ENCODE data around the gene TFB1M. TPM values are rescaled to one million over a fixed set of nuclear protein-coding genes. Genes with fewer than 3 reads are reported as not detected.
A peak's percentile ranks its signal among the peaks of the same experiment; 100 is the strongest.

The TFB1M gene
- total RNA-seq, 1 experiment from 2014 or later: 45.0 TPM

- peaks cover 27% of the 10 kb centered on the region for H3K36me3 ChIP-seq (ENCODE audit: insufficient read depth, low read length)
- no peak overlapping the region for H3K4me2 ChIP-seq (ENCODE audit: low read depth, low read length, poor library complexity, severe bottlenecking)
- H4K20me1 ChIP-seq (ENCODE audit: insufficient read depth, low read depth, low read length): no peaks in the 10 kb centered on the region
- H3K27me3 ChIP-seq (ENCODE audit: low read length): no peaks in the 10 kb centered on the region
- no peak overlapping the region for H3K27ac ChIP-seq (ENCODE audit: low read length)
- H3K9me3 ChIP-seq (ENCODE audit: low read length): no peaks in the 10 kb centered on the region
- no peak overlapping the region for H3K4me3 ChIP-seq (ENCODE audit: low read length)
- H3K4me1 ChIP-seq (ENCODE audit: low read length): peaks cover 10% of the 10 kb centered on the region
- no peak overlapping the region for H3K9ac ChIP-seq (ENCODE audit: low read length)
- DNase-seq: no peak
- H3K9me2 ChIP-seq (replicated peaks; ENCODE audit: insufficient read depth, low read length): no peaks in the 10 kb centered on the region
- no peak overlapping the region for H2AFZ ChIP-seq (ENCODE audit: low read length)
- peaks cover 65% of the 10 kb centered on the region for H3K79me2 ChIP-seq (ENCODE audit: low read length)
These were observed 35.8 kb downstream of the TFB1M start for GRCh38 chr6:155278319-155279049.

- peaks cover 67% of the 10 kb centered on the region for H3K79me2 ChIP-seq (ENCODE audit: low read length)
- H2AFZ ChIP-seq (ENCODE audit: low read length): no peak overlapping the region
- no peak for DNase-seq
- H3K4me1 ChIP-seq (ENCODE audit: low read length): peaks cover 15% of the 10 kb centered on the region
- H3K36me3 ChIP-seq (ENCODE audit: insufficient read depth, low read length): peaks cover 17% of the 10 kb centered on the region; the same call in 1 of the 2 replicates
- H3K27me3 ChIP-seq (ENCODE audit: low read length): no peaks in the 10 kb centered on the region
- H3K4me3 ChIP-seq (ENCODE audit: low read length): no peak overlapping the region
- H3K9me3 ChIP-seq (ENCODE audit: low read length): no peaks in the 10 kb centered on the region
- H3K9me2 ChIP-seq (replicated peaks; ENCODE audit: insufficient read depth, low read length): no peaks in the 10 kb centered on the region
- no peaks in the 10 kb centered on the region for H4K20me1 ChIP-seq (ENCODE audit: insufficient read depth, low read depth, low read length)
- H3K4me2 ChIP-seq (ENCODE audit: low read depth, low read length, poor library complexity, severe bottlenecking): no peak overlapping the region
- H3K27ac ChIP-seq (ENCODE audit: low read length): no peak overlapping the region
- no peak overlapping the region for H3K9ac ChIP-seq (ENCODE audit: low read length)
These were observed 37.6 kb downstream of the TFB1M start for GRCh38 chr6:155276638-155277037.

DNA sequence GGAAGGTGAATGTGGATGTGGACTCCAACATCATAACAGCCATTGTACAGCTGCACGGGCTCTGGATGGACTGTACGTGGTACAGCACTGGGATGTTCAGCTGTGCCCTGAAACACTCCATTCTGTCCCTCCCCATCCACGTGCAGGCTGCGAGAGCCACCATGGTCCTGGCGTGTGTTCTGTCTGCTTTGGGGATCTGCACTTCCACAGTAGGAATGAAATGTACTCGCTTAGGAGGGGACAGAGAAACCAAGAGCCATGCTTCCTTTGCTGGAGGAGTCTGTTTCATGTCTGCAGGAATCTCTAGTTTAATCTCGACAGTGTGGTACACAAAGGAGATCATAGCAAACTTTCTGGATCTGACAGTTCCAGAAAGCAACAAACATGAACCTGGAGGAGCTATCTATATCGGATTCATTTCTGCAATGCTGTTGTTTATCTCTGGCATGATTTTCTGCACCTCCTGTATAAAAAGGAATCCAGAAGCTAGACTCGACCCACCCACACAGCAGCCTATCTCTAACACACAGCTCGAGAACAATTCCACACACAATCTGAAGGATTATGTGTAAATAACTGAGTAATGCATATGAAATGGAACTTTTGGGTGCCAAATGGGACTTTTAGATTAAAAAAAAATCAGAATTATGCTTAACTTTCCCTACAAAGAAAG, 38.3 kb downstream of the TFB1M start:
- no peak overlapping the region for H2AFZ ChIP-seq (ENCODE audit: low read length)
- H4K20me1 ChIP-seq (ENCODE audit: insufficient read depth, low read depth, low read length): no peaks in the 10 kb centered on the region
- peaks cover 17% of the 10 kb centered on the region; the same call in 1 of the 2 replicates for H3K36me3 ChIP-seq (ENCODE audit: insufficient read depth, low read length)

DNA sequence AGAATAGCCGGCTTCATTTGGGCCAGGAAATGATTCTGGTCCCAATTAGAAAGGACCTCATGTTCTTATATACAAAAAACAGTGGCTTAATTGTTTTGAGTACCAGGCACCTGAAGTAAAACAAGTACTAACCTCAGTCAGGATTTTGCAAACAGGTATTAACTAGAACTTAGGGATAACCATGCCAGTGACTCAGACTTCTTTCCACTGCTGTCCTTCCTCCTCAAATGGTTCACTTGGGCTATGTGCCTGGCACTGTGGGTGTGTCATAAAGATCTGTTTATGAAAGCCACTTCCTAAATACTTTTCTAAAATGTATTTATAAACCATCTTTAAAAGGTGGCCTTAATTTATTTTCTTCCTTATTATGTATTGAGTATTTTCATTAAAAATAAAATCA, 39.8 kb downstream of the TFB1M start:
- Histone ChIP-seq H3K4me3 (ENCODE audit: low read length) (no peak overlapping the region), H2AFZ (ENCODE audit: low read length) (no peak overlapping the region), H4K20me1 (ENCODE audit: insufficient read depth, low read depth, low read length) (no peaks in the 10 kb centered on the region), H3K79me2 (ENCODE audit: low read length) (peaks cover 69% of the 10 kb centered on the region), H3K36me3 (ENCODE audit: insufficient read depth, low read length) (peaks cover 26% of the 10 kb centered on the region), H3K4me2 (ENCODE audit: low read depth, low read length, poor library complexity, severe bottlenecking) (no peak overlapping the region), H3K27me3 (ENCODE audit: low read length) (no peaks in the 10 kb centered on the region), H3K9me2 (replicated peaks; ENCODE audit: insufficient read depth, low read length) (no peaks in the 10 kb centered on the region), H3K9ac (ENCODE audit: low read length) (no peak overlapping the region), H3K4me1 (ENCODE audit: low read length) (peaks cover 15% of the 10 kb centered on the region), H3K27ac (ENCODE audit: low read length) (no peak overlapping the region), H3K9me3 (ENCODE audit: low read length) (no peaks in the 10 kb centered on the region)
- DNase-seq: no peak

More for the DNA sequence above, 38.3 kb downstream of the TFB1M start:
- no peak overlapping the region for H3K9ac ChIP-seq (ENCODE audit: low read length)
- H3K9me3 ChIP-seq (ENCODE audit: low read length): no peaks in the 10 kb centered on the region
- H3K27ac ChIP-seq (ENCODE audit: low read length): no peak overlapping the region
- H3K9me2 ChIP-seq (replicated peaks; ENCODE audit: insufficient read depth, low read length): no peaks in the 10 kb centered on the region
- H3K4me2 ChIP-seq (ENCODE audit: low read depth, low read length, poor library complexity, severe bottlenecking): no peak overlapping the region
- no peak overlapping the region for H3K4me3 ChIP-seq (ENCODE audit: low read length)
- peaks cover 15% of the 10 kb centered on the region for H3K4me1 ChIP-seq (ENCODE audit: low read length)
- no peak for DNase-seq
- H3K79me2 ChIP-seq (ENCODE audit: low read length): peaks cover 67% of the 10 kb centered on the region
- H3K27me3 ChIP-seq (ENCODE audit: low read length): no peaks in the 10 kb centered on the region

GRCh38 chr6:155274106-155274505, 40.2 kb downstream of the TFB1M start:
- no peak overlapping the region for H3K4me2 ChIP-seq (ENCODE audit: low read depth, low read length, poor library complexity, severe bottlenecking)
- DNase-seq: no peak
- no peaks in the 10 kb centered on the region for H4K20me1 ChIP-seq (ENCODE audit: insufficient read depth, low read depth, low read length)
- peaks cover 65% of the 10 kb centered on the region for H3K79me2 ChIP-seq (ENCODE audit: low read length)
- H3K36me3 ChIP-seq (ENCODE audit: insufficient read depth, low read length): peaks cover 26% of the 10 kb centered on the region
- no peak overlapping the region for H3K27ac ChIP-seq (ENCODE audit: low read length)
- H3K27me3 ChIP-seq (ENCODE audit: low read length): no peaks in the 10 kb centered on the region
- no peaks in the 10 kb centered on the region for H3K9me2 ChIP-seq (replicated peaks; ENCODE audit: insufficient read depth, low read length)
- peaks cover 15% of the 10 kb centered on the region for H3K4me1 ChIP-seq (ENCODE audit: low read length)
- H3K9me3 ChIP-seq (ENCODE audit: low read length): no peaks in the 10 kb centered on the region
- H3K9ac ChIP-seq (ENCODE audit: low read length): no peak overlapping the region
- no peak overlapping the region for H3K4me3 ChIP-seq (ENCODE audit: low read length)
- H2AFZ ChIP-seq (ENCODE audit: low read length): no peak overlapping the region

GRCh38 chr6:155273431-155273830, 40.9 kb downstream of the TFB1M start:
- Histone ChIP-seq H3K79me2 (ENCODE audit: low read length) (peaks cover 58% of the 10 kb centered on the region), H3K27me3 (ENCODE audit: low read length) (no peaks in the 10 kb centered on the region), H3K4me3 (ENCODE audit: low read length) (no peak overlapping the region), H3K36me3 (ENCODE audit: insufficient read depth, low read length) (peaks cover 25% of the 10 kb centered on the region), H3K9ac (ENCODE audit: low read length) (no peak overlapping the region), H3K9me2 (replicated peaks; ENCODE audit: insufficient read depth, low read length) (no peaks in the 10 kb centered on the region), H3K9me3 (ENCODE audit: low read length) (no peaks in the 10 kb centered on the region), H3K4me1 (ENCODE audit: low read length) (peaks cover 15% of the 10 kb centered on the region), H2AFZ (ENCODE audit: low read length) (no peak overlapping the region), H3K27ac (ENCODE audit: low read length) (peak overlapping the region; percentile 37), H3K4me2 (ENCODE audit: low read depth, low read length, poor library complexity, severe bottlenecking) (no peak overlapping the region), H4K20me1 (ENCODE audit: insufficient read depth, low read depth, low read length) (no peaks in the 10 kb centered on the region)
- DNase-seq: no peak

- no peak overlapping the region for H3K9ac ChIP-seq (ENCODE audit: low read length)
- H2AFZ ChIP-seq (ENCODE audit: low read length): no peak overlapping the region
- peaks cover 54% of the 10 kb centered on the region for H3K79me2 ChIP-seq (ENCODE audit: low read length)
- no peak for DNase-seq
- H3K9me3 ChIP-seq (ENCODE audit: low read length): no peaks in the 10 kb centered on the region
- H3K4me3 ChIP-seq (ENCODE audit: low read length): no peak overlapping the region
- no peaks in the 10 kb centered on the region for H3K9me2 ChIP-seq (replicated peaks; ENCODE audit: insufficient read depth, low read length)
- H3K27me3 ChIP-seq (ENCODE audit: low read length): no peaks in the 10 kb centered on the region
- H3K4me2 ChIP-seq (ENCODE audit: low read depth, low read length, poor library complexity, severe bottlenecking): no peak overlapping the region
- H3K36me3 ChIP-seq (ENCODE audit: insufficient read depth, low read length): peaks cover 23% of the 10 kb centered on the region
- H3K4me1 ChIP-seq (ENCODE audit: low read length): peaks cover 15% of the 10 kb centered on the region
- H3K27ac ChIP-seq (ENCODE audit: low read length): no peak overlapping the region
- no peaks in the 10 kb centered on the region for H4K20me1 ChIP-seq (ENCODE audit: insufficient read depth, low read depth, low read length)
These were observed 41.7 kb downstream of the TFB1M start for GRCh38 chr6:155272353-155273232.

DNA sequence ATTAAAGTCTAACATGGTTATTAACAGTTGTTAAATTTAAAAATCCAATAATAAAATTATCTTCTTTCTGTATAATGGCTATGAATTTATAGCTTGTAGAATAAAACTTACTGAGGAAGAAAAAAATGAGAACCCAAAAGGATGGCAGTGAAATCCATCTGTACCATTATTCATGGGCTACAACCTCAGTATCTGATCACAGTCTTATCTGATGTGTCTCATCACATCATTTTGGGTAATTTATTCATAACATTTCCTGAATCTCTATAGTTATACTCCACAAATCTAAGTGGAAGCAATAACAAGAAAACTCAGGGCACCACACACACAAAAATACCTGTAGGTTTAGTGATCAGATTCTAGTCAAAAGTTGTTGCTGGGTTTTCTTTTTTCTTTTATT, 43.1 kb downstream of the TFB1M start:
- Histone ChIP-seq H4K20me1 (ENCODE audit: insufficient read depth, low read depth, low read length) (no peaks in the 10 kb centered on the region), H3K4me3 (ENCODE audit: low read length) (no peak overlapping the region), H3K36me3 (ENCODE audit: insufficient read depth, low read length) (peaks cover 28% of the 10 kb centered on the region), H3K4me2 (ENCODE audit: low read depth, low read length, poor library complexity, severe bottlenecking) (no peak overlapping the region), H3K79me2 (ENCODE audit: low read length) (peaks cover 55% of the 10 kb centered on the region), H3K4me1 (ENCODE audit: low read length) (peaks cover 15% of the 10 kb centered on the region), H3K9me2 (replicated peaks; ENCODE audit: insufficient read depth, low read length) (no peaks in the 10 kb centered on the region), H3K9ac (ENCODE audit: low read length) (no peak overlapping the region), H3K27ac (ENCODE audit: low read length) (no peak overlapping the region), H3K9me3 (ENCODE audit: low read length) (no peaks in the 10 kb centered on the region), H3K27me3 (ENCODE audit: low read length) (no peaks in the 10 kb centered on the region), H2AFZ (ENCODE audit: low read length) (no peak overlapping the region)
- DNase-seq: no peak

Data from Karpas-422 (cell line).